ENCODE measurements around the gene HOXB4.
"Not testable (repeated sequence)": the region's sequence is repeated elsewhere in the genome, so short reads cannot be mapped to it uniquely, and the experiment has no call there.

The HOXB4 gene

GRCh38 chr17:48541036-48541576, 37.0 kb downstream of the HOXB4 start:
- no peaks in the 10 kb centered on the region for H3K4me1 ChIP-seq
- no peaks in the 10 kb centered on the region for H3K9me3 ChIP-seq (ENCODE audit: control insufficient read depth, low read length)
- H3K9ac ChIP-seq, result no peak overlapping the region
- peak overlapping the region; percentile 65 for H3K4me2 ChIP-seq (ENCODE audit: low read length)
- TF ChIP-seq, protein P1, sequence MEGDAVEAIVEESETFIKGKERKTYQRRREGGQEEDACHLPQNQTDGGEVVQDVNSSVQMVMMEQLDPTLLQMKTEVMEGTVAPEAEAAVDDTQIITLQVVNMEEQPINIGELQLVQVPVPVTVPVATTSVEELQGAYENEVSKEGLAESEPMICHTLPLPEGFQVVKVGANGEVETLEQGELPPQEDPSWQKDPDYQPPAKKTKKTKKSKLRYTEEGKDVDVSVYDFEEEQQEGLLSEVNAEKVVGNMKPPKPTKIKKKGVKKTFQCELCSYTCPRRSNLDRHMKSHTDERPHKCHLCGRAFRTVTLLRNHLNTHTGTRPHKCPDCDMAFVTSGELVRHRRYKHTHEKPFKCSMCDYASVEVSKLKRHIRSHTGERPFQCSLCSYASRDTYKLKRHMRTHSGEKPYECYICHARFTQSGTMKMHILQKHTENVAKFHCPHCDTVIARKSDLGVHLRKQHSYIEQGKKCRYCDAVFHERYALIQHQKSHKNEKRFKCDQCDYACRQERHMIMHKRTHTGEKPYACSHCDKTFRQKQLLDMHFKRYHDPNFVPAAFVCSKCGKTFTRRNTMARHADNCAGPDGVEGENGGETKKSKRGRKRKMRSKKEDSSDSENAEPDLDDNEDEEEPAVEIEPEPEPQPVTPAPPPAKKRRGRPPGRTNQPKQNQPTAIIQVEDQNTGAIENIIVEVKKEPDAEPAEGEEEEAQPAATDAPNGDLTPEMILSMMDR (IDR thresholded peaks at IDR 0.05), result no peak
- H3K4me3 ChIP-seq (ENCODE audit: low read depth, low read length), result peak overlapping the region; percentile 97
- no peaks in the 10 kb centered on the region for H3K36me3 ChIP-seq (ENCODE audit: control insufficient read depth, insufficient read depth, low read length)
- H3K79me2 ChIP-seq, result no peaks in the 10 kb centered on the region
- peak overlapping the region; percentile 58 for H3K27ac ChIP-seq
- no peaks in the 10 kb centered on the region for H3K27me3 ChIP-seq (ENCODE audit: control insufficient read depth, insufficient read depth, low read length)
- H2AFZ ChIP-seq, result peak overlapping the region; percentile 16

DNA sequence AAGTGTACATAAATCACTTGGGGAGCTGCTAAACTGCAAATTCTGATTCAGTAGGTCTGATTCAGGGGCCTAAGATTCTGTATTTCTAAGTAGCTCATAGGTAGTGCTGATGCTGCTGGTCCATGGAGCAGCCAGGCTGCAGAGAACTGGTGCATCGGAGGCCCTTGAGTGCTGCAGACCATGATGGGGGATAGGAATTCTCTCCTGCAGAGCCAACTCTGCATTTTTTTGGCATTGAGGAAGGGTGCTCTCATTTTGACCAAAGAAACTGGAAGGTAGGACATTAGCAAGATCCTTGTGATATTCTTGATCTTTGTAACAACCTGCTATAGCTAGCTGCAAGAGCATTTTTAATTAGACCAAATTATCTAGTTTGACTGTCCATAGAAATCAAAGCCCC, 37.9 kb downstream of the HOXB4 start:
- no peaks in the 10 kb centered on the region for H3K79me2 ChIP-seq
- H2AFZ ChIP-seq, result no peak overlapping the region
- H3K36me3 ChIP-seq (ENCODE audit: control insufficient read depth, insufficient read depth, low read length), result no peaks in the 10 kb centered on the region
- H3K4me3 ChIP-seq (ENCODE audit: low read depth, low read length), result no peak overlapping the region
- no peaks in the 10 kb centered on the region for H3K9me3 ChIP-seq (ENCODE audit: control insufficient read depth, low read length)
- no peak overlapping the region for H3K4me2 ChIP-seq (ENCODE audit: low read length)
- H3K27ac ChIP-seq, result no peak overlapping the region
- H3K27me3 ChIP-seq (ENCODE audit: control insufficient read depth, insufficient read depth, low read length), result no peaks in the 10 kb centered on the region
- H3K4me1 ChIP-seq, result no peaks in the 10 kb centered on the region
- H3K9ac ChIP-seq, result no peak overlapping the region
- TF ChIP-seq, protein P1 (IDR thresholded peaks at IDR 0.05), result no peak

DNA sequence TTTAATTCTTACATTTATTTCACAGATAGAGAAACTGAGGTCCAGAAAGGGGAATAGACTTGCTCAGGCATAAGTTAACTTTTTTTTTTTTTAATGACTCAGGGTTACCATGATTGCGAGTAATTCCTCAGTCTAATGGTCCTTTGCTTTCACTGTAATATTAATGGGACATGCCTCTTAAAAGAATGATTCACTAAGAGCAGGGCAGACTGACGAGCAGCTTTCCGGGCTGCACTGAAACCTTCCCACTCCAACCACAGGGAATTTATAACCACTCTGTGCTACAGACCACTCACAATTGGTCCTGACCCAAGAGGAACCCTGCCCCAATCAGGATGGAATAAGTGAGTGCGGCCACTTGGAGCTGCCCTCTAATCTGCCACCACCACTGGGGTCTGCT, 39.0 kb downstream of the HOXB4 start:
- Histone ChIP-seq H3K27ac (no peak overlapping the region), H3K4me3 (ENCODE audit: low read depth, low read length) (no peak overlapping the region), H3K4me2 (ENCODE audit: low read length) (no peak overlapping the region), H3K4me1 (no peaks in the 10 kb centered on the region), H3K9ac (no peak overlapping the region), H3K27me3 (ENCODE audit: control insufficient read depth, insufficient read depth, low read length) (no peaks in the 10 kb centered on the region), H3K79me2 (no peaks in the 10 kb centered on the region), H3K9me3 (ENCODE audit: control insufficient read depth, low read length) (no peaks in the 10 kb centered on the region), H3K36me3 (ENCODE audit: control insufficient read depth, insufficient read depth, low read length) (no peaks in the 10 kb centered on the region), H2AFZ (no peak overlapping the region)
- TF ChIP-seq, protein P1 (IDR thresholded peaks at IDR 0.05), result no peak

- Histone ChIP-seq H3K36me3 (ENCODE audit: control insufficient read depth, insufficient read depth, low read length) (no peaks in the 10 kb centered on the region), H3K4me3 (ENCODE audit: low read depth, low read length) (no peak overlapping the region), H3K9me3 (ENCODE audit: control insufficient read depth, low read length) (no peaks in the 10 kb centered on the region), H3K27me3 (ENCODE audit: control insufficient read depth, insufficient read depth, low read length) (no peaks in the 10 kb centered on the region), H3K4me1 (no peaks in the 10 kb centered on the region), H2AFZ (no peak overlapping the region), H3K4me2 (ENCODE audit: low read length) (no peak overlapping the region), H3K79me2 (no peaks in the 10 kb centered on the region), H3K27ac (no peak overlapping the region), H3K9ac (no peak overlapping the region)
- TF ChIP-seq, protein P1 (IDR thresholded peaks at IDR 0.05), result no peak
Observed at GRCh38 chr17:48537316-48537715, 40.8 kb downstream of the HOXB4 start.

DNA sequence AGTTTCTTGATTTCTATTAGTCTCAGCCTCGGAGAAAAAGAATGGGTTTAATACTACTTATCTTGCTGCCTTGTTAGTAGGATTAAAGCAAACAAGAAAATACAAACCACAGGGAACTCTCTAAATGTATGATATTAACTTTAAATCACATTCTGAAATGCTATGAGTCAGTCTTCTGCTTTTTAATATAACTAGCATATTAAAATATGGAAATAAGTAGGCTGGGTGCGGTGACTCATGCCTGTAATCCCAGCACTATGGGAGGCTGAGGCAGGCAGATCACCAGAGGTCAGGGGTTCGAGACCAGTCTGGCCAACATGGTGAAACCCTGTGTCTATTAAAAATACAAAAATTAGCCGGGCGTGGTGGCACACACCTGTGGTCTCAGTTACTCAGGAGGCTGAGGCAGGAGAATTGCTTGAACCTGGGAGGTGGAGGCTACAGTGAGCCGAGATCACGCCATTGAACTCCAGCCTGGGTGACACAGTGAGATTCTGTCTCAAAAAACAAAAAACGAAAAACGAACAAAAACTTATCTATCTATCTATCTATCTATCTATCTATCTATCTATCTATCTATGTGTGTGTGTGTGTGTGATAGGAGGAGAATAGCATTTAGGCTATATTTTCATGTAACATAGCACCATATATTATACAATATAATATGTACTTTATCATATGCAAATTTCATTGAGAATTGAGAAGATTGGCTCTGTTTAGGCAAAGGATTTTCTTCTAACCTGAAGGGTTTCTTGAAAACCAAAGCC, 42.2 kb downstream of the HOXB4 start:
- H3K36me3 ChIP-seq (ENCODE audit: control insufficient read depth, insufficient read depth, low read length); H3K27me3 ChIP-seq (ENCODE audit: control insufficient read depth, insufficient read depth, low read length); H3K9me3 ChIP-seq (ENCODE audit: control insufficient read depth, low read length); H3K4me2 ChIP-seq (ENCODE audit: low read length); H3K27ac ChIP-seq; H3K79me2 ChIP-seq; H3K4me1 ChIP-seq; H3K9ac ChIP-seq; H3K4me3 ChIP-seq (ENCODE audit: low read depth, low read length); H2AFZ ChIP-seq: not testable (repeated sequence)

Data from parathyroid adenoma (tissue), 2 donors.